Measurements from ENCODE around the gene SPAG16. TPM values are rescaled to one million over a fixed set of nuclear protein-coding genes. Genes with fewer than 3 reads are reported as not detected.

Gene SPAG16
- polyA plus RNA-seq, 2 of the 4 experiments (the other 2 are of a cell fraction) = 19.1 to 27.6 TPM

DNA sequence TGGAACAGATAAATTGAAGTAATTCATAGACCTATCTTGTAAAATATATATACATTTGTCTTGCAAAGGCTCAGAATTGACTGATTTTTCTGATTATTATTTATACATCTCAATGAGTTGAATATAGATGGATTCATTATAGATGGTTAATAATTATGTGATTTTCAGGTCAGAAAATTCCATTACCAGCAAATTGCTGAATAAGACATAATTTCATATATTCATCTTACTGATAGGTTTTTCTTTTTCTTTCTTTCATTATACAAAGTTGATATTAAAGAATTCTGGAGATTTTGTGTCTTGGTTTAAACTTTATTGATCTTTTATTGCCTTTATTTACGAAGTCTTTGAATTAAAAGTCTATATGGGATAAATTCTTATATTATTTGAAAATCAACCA lies 41.6 kb upstream of the SPAG16 start:
- Histone ChIP-seq H3K4me3 (no peak overlapping the region), H3K4me1 (peaks cover 20% of the 10 kb centered on the region), H3K27ac (no peak overlapping the region), H3K4me2 (no peak overlapping the region), H3K9me3 (no peaks in the 10 kb centered on the region)
- DNase-seq (ENCODE audit: low read depth in 1 of 2, low spot score in 1 of 2) (no peak), ATAC-seq (no peak), FAIRE-seq (no peak)
- TF ChIP-seq NR3C1 (IDR thresholded peaks at IDR 0.05) = no peak
- TF ChIP-seq HOXB5 (CRISPR knock-in tag; IDR thresholded peaks at IDR 0.05) = no peak
- no peak for TF ChIP-seq SMC3 (IDR thresholded peaks at IDR 0.05)
- no peak for TF ChIP-seq TP53 (CRISPR knock-in tag; IDR thresholded peaks at IDR 0.05)
- no peak for TF ChIP-seq ZNF302 (CRISPR knock-in tag; IDR thresholded peaks at IDR 0.05)
- TF ChIP-seq, protein P1, sequence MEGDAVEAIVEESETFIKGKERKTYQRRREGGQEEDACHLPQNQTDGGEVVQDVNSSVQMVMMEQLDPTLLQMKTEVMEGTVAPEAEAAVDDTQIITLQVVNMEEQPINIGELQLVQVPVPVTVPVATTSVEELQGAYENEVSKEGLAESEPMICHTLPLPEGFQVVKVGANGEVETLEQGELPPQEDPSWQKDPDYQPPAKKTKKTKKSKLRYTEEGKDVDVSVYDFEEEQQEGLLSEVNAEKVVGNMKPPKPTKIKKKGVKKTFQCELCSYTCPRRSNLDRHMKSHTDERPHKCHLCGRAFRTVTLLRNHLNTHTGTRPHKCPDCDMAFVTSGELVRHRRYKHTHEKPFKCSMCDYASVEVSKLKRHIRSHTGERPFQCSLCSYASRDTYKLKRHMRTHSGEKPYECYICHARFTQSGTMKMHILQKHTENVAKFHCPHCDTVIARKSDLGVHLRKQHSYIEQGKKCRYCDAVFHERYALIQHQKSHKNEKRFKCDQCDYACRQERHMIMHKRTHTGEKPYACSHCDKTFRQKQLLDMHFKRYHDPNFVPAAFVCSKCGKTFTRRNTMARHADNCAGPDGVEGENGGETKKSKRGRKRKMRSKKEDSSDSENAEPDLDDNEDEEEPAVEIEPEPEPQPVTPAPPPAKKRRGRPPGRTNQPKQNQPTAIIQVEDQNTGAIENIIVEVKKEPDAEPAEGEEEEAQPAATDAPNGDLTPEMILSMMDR (IDR thresholded peaks at IDR 0.05) = no peak
- TF ChIP-seq MAFK (IDR thresholded peaks at IDR 0.05; ENCODE audit: partially characterized antibody) = no peak
- no peak for TF ChIP-seq FOSB (CRISPR knock-in tag; IDR thresholded peaks at IDR 0.05)
- no peak for TF ChIP-seq GATA3 (IDR thresholded peaks at IDR 0.05; ENCODE audit: borderline replicate concordance)
- no peak for TF ChIP-seq EP300 (IDR thresholded peaks at IDR 0.05)
- TF ChIP-seq, protein P2, sequence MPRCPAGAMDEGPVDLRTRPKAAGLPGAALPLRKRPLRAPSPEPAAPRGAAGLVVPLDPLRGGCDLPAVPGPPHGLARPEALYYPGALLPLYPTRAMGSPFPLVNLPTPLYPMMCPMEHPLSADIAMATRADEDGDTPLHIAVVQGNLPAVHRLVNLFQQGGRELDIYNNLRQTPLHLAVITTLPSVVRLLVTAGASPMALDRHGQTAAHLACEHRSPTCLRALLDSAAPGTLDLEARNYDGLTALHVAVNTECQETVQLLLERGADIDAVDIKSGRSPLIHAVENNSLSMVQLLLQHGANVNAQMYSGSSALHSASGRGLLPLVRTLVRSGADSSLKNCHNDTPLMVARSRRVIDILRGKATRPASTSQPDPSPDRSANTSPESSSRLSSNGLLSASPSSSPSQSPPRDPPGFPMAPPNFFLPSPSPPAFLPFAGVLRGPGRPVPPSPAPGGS (IDR thresholded peaks at IDR 0.05) = no peak
- no peak for TF ChIP-seq CHD2 (IDR thresholded peaks at IDR 0.05; ENCODE audit: low read length, partially characterized antibody)
- TF ChIP-seq, protein P3, sequence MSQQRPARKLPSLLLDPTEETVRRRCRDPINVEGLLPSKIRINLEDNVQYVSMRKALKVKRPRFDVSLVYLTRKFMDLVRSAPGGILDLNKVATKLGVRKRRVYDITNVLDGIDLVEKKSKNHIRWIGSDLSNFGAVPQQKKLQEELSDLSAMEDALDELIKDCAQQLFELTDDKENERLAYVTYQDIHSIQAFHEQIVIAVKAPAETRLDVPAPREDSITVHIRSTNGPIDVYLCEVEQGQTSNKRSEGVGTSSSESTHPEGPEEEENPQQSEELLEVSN (IDR thresholded peaks at IDR 0.05; ENCODE audit: borderline replicate concordance, low read depth) = no peak
- TF ChIP-seq SREBF2 (IDR thresholded peaks at IDR 0.05) = no peak
- TF ChIP-seq, protein P4, sequence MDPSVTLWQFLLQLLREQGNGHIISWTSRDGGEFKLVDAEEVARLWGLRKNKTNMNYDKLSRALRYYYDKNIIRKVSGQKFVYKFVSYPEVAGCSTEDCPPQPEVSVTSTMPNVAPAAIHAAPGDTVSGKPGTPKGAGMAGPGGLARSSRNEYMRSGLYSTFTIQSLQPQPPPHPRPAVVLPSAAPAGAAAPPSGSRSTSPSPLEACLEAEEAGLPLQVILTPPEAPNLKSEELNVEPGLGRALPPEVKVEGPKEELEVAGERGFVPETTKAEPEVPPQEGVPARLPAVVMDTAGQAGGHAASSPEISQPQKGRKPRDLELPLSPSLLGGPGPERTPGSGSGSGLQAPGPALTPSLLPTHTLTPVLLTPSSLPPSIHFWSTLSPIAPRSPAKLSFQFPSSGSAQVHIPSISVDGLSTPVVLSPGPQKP (IDR thresholded peaks at IDR 0.05; ENCODE audit: low read depth, low read length) = no peak
- no peak for TF ChIP-seq EHF (CRISPR knock-in tag; IDR thresholded peaks at IDR 0.05)
- no peak for TF ChIP-seq RARB (CRISPR knock-in tag; IDR thresholded peaks at IDR 0.05)
- TF ChIP-seq, protein P5, sequence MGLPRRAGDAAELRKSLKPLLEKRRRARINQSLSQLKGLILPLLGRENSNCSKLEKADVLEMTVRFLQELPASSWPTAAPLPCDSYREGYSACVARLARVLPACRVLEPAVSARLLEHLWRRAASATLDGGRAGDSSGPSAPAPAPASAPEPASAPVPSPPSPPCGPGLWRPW (IDR thresholded peaks at IDR 0.05) = no peak
- TF ChIP-seq ESRRA (IDR thresholded peaks at IDR 0.05; ENCODE audit: borderline replicate concordance, low read length) = no peak
- CTCF ChIA-PET = no interaction called here
- WGBS (ENCODE audit: missing lambda C conversion rate) = 78% methylated on average over 1 of the region's 1 CpG
- POLR2A ChIA-PET = no interaction called here

DNA sequence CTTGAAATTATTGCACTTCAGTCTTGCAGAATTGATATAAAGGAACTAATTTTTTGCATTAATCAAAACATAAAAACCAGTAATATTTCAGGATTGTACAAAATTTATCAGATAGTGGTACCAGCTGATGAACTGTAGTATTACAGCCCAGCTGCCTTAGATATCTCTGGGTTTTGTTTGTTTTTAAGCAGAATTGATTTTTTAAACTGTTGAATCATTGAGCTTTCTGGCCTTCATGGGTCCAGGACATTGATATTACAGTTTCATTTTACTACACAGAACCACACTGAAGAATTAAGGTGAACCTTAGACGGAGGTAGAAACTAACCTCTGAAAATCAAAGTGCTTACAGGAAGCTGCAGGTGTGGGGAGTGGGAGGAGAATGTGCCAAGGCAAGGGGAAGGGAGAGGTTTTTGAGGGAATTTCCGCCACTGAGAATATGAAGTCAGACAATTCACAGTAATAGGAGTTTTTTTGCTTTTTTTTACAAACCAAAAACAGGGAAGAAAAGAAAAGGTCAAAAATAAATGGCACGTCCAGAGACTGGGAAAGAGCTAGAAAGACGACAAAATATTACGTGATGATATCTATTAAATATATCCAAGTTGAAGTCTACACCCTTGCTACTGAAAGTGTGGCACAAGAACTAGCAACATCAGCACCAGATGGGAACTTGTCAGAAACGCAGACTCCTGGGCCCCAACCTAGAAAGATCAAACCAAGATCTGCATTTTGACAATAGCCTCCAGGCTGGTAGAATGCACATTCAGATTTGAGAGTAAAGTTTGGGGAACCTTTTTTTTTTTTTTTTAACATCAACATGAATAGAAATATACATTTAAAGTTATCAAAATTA lies 40.8 kb upstream of the SPAG16 start:
- Histone ChIP-seq H3K4me1 (peaks cover 13% of the 10 kb centered on the region), H3K27ac (no peak overlapping the region), H3K4me3 (no peak overlapping the region), H3K9me3 (no peaks in the 10 kb centered on the region), H3K4me2 (no peak overlapping the region)
- TF ChIP-seq, protein P5 (IDR thresholded peaks at IDR 0.05) = no peak
- TF ChIP-seq ZC3H11A (IDR thresholded peaks at IDR 0.05) = no peak
- ATAC-seq (no peak), FAIRE-seq (no peak), DNase-seq (ENCODE audit: low read depth in 1 of 2, low spot score in 1 of 2) (no peak)
- ChIA-PET CTCF (interaction anchor here (1.5 kb wide), 1 partner anchor 11 kb away, joined by 3 read pairs; no protein-coding TSS in a partner anchor), POLR2A (no interaction called here)
- 88% methylated on average over 6 of the region's 6 CpGs for WGBS (ENCODE audit: missing lambda C conversion rate)

Data from A549 (cell line).